HS-27A (cell line): ENCODE data around the gene PLD3.
"Not testable (repeated sequence)": the region's sequence is repeated elsewhere in the genome, so short reads cannot be mapped to it uniquely, and the experiment has no call there.

ENCODE experiments used
- DNase-seq: peaks from one replicate; pipeline ENCODE4 v3.0.0-alpha.2; 2012; ENCODE audit warnings: low read depth, missing footprints

The PLD3 gene

DNA sequence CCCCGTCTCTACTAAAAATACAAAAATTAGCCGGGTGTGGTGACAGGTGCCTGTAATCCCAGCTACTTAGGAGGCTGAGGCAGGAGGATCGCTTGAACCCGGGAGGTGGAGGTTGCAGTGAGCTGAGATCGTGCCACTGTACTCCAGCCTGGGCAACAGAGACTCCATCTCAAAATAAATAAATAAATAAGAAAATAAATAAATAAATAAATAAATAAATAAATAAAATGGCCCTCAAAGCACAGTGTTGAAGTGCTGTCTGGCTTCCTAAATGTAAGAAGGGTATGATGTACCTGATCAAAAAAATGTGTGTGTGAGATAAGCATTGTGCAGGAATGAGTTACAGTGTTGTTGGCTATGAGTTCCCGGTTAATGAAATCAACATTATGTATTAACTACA, 15.4 kb upstream of the PLD3 start:
- not testable (repeated sequence) for DNase-seq

DNA sequence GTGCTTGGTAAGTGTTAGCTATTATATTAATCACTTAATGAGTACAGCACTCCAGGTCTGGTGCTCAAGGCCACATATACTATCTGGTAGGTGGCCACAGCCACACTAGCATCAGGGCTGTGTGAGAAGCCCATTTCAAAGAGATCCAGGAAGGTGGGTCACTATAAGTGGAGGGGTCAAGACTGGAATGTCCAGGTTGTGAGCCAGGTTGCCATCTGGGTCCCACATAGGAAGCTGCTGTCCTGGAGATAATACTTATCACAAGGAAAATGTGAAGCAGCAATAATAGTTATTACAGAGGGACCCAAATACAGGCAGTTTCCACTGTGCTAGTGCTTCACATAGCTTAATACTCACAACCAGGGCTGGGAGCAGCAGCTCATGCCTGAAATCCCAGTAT, 13.4 kb upstream of the PLD3 start:
- DNase-seq: no peak

DNA sequence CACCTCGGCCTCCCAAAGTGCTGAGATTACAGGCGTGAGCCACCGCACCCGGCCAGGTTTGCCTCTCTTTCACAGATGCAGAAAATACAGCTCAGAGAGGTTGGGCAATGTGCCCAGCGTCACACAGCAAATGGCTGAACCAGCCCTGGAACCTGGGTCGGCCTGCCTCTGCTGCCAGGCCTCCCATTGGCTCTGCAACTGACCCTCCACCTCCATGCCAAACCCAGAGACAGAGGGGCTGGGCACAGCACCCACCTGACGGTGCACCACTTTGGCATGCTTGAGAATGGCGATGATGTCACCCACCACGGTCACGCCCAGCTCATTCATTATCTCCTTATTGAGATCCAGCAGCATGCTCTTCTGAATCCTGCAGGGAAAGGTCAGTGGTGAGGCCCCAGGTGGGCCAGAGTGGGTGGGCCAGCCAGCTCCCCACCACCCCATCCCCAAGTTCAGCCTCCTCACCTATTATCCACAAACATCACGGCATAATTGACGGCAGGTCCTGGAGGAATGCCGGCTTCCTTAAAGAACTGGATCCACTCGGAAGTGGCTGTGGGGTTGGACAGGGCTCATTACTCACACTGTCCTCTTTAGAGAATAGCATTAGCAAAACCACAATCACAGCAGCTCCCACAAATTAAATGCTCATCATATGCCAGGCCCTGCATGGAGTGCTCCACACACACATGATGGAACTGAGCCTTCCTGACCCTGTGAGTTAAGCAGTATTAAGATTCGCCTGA, 12.5 kb upstream of the PLD3 start:
- no peak for DNase-seq

DNA sequence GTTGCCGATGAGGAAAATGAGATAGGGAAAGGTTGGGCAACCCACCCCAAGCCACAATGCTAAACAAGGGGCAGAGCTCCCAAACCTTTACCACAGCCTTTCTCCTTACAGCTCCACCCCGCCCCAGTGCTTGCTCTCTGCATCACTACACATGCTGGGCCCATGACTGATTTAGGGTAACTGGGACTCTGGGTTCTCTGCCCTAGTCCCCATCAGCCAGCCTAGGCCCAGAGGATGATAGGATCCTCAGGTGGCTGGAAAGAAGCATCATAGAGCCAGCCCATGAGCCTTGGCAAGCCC, 11.9 kb upstream of the PLD3 start:
- DNase-seq: no peak

DNA sequence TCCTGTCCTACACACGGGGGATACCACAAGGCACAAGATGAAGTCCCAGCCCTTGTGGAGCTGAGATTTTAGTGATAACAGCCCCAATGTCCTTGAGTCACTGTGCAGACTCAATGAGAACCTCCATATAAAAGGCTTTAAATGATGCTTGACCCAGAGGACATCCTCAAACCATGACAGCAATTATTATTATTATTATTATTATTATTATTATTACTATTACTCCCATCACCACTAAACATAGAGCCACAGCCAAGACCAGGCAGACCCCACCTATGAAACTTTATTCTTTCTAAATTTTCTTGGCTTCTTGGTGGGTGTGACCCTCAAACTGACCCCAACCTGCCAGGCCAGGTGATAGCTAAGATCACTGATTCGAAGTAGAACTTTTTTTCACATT, 11.4 kb upstream of the PLD3 start:
- no peak for DNase-seq

DNA sequence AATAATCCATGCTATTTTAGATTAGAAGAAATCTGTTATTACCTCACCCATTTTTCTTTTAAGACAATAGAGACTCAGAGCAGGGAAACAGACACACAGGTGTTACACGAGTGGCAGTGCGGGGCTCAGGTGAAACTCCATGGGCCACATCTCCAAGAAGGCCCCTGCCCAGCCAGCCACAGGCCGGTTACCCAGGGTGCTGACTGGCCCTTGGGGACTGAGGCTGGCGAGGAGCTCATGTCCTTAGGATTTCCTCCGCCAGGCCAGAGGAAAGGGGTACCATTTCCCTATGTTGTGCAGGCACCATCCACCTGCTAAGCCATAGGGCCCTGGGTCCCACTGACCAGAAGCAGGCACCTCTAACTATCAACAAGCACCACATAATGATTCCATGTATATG, 10.9 kb upstream of the PLD3 start:
- no peak for DNase-seq

DNA sequence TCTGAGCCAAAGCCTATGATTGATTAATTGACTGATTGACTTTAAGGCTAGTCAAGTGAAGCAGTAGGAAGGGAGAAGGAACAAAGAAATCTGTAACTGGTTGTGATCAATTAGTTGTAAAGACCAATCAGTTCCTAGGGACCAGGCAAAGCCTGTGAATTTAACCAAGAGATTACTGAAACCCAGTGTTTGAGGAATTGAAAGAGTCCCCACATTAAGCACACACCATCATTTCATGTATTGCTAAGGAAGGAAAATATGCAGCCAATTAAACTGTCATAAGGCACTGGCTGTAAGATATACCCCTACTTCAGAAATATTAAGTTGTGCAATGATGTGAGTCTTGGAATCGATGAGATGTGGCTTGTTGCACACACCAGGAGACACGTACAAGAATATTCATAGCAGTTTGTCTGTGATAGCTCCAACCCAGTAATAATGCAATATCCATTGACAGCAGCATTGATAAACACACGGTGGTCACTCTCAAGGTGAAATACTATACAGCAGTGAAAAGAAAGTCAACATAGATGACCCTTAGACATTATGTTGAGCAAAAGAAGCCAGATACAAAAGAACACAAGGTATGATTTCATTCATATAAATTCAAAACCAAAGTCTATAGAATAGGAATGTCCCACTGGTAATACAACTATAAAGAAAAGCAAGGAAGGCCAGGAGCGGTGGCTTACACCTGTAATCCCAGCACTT, 9.3 kb upstream of the PLD3 start:
- no peak for DNase-seq

DNA sequence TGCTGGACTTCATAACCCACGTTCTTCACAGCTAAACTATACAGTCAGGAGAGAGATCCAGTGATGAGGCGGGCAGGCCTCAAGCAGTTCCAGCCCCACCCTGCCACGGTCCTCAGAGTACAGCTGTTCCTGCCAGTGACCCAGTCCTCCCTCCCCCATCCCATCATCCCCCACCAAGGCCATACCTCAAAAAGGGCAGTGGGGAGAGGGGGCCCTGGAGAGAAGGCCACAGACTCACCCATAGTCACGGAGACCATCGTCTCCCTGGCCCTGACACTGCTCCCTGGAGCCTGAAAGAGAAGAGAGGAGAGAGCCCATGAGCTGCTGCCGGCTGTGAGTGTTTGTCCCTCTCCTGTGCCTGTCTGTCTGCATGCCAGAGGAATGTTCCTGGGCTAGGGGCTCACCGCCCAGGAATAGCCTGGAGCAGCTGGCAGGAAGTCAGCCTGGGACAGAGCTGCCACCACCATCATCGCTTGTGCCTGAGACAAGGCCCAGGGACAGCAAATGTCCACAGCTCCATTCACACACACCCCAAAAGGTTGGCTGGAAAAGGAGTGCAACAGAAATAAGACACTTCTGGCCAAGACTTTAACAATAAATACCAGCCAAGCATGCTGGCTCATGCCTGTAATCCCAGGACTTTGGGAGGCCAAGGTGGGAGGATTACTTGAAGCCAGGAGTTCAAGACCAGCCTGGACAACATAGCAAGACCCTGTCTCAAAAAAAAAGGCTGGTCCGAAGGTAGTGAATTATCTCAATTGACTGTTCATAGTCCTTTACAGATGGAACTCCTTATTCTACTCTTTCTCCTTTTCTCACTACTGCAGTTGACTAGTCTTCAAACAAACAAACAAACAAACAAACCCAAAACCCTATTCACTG, 6.7 kb upstream of the PLD3 start:
- DNase-seq: no peak

DNA sequence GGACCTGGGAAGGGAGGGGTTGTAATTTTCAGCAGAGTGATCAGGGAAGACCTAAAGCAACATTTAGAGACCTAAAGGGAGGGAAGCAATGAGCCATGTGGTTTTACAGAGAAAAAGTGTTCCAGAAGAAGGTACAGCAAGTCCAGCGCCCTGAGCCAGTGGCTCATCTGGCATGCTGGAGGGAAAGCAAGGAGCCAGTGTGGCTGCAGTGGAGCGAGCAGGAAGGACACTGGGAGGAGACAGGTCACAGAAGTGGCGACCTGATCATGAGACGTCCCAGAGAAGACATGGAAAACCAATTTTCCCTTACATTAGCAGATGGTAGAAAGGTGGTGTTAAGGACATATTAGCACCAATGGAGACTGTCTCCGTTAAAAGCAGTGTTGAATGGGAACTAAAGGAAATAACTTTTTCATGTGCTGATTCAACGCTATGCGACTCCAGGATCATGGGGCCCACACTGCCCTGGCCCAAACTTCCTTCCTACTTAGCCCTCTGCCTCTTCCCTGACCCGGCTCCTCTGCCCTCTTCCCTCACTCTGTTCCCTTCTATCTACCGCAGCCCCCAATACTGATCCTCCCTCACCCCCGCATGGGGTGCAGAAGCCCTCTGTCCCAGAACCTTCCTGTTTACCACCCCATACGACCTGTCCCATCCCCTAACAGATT, 5.7 kb upstream of the PLD3 start:
- no peak for DNase-seq

DNA sequence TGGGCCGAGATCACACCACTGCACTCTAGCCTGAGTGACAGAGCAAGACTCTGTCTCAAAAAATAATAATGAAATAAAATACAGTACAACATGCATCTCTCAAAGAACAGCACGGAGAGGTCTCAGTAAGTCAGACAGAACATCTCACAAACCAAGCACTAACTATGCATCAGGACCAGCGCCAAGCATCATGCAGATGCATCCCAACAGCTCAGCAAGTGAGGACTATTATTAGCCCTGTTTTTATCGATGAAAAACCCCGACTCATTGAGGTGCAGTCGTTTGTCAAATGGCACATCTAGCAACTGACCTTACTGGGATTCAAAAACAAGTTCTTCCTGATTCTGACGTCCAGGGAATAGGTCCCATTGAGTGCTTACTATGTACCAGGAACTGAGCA, 4.1 kb upstream of the PLD3 start:
- no peak for DNase-seq

DNA sequence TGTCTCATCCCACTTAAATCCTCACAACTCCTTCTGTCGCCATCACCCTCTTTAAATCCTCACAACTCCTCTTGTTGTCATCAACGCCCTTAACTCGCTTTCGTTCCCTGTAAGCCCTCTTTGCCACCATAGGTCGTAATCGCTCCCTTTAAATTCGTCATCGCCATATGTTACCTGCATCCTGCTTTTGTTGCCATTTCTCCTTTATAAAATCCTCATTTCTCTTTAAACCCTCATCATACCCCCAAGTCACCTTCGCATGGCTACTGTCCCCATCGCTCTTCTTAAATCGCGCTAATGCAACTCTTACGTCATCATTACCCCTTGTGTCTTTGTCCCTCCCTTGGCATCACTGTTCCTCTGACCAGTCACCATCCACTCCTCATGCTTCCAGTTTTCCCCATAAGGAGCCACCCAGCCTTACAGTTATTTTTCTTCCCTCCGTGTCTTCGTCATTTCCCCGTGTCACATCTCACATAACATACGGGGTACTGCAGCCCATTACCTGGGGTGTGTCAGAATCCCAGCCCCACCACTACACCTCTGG, 539 bp downstream of the PLD3 start:
- DNase-seq: peak; percentile 30

DNA sequence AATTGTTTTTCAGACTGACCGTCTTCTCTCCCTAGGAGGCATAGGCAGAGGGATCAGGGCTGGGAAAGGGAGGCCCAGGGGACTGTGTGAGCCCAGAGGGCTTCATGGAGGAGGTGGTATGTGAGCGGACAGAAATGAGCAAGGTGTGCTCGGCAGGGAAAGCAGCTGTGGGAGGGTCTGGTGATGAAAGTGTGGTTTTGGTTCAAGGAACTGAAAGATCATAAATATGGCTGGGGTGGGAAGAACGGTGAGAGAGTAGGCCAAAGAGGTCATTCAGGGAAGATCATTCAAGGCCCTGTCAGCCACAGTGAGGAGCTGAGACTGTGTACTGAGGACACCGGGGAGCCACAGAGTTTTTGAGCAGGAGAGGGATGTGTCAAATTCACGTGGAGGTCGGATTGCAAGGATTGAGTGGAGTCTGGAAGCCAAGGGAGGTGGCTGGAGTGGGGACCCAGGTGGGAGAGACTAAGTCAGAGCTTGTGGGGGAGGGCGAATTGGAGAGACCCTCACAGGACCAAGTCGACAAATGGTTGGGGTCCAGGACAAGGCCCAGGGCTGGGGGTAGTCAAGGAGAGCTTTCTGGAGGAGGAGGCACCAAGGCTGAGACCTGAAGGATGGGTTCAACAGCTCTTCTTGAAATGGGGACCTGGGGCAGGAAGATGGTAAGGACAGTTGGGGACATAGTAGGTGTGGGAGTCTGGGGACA, 7.6 kb downstream of the PLD3 start:
- DNase-seq: no peak

DNA sequence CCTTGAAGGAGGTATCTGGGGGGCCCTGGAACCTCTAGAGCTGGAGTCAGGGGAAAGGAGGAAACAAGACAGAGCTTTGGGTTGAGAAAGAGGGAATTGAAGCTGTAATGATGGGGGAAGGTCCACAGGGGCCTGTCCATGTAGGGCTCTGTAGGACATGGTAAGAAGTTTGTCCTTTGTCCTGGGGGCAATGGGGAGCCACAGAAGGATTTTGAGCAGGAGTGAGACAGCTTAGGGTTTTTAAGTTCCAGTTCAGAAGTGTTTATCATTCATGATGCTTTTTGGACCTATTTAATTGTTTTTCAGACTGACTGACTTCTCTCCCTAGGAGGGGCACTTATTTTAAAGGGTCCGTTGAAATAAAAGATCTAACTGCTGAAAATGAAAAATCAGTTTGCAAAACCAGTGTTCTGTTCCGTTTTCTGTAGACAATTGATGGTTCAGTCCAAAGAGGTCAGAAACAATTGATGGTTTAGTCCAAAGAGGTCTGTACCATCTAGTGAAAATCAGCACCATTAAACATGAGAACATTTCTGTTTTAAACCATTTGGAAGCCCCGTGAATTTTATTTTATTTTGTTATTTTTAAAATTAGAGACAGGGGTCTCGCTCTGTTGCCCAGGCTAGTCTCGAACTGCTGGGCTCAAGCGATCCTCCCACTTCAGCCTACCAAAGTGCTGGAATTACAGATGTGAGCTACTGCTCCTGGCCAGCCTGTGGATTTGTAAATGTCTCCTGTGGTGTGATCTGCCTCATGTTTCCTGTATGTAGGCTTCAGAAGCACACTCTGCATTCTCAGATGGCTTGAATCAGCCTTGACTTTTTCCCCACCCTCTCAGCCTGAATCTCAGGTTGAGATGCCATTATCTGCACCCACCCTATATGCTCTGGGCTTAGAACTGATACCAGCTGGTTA, 8.4 kb downstream of the PLD3 start:
- DNase-seq: no peak

DNA sequence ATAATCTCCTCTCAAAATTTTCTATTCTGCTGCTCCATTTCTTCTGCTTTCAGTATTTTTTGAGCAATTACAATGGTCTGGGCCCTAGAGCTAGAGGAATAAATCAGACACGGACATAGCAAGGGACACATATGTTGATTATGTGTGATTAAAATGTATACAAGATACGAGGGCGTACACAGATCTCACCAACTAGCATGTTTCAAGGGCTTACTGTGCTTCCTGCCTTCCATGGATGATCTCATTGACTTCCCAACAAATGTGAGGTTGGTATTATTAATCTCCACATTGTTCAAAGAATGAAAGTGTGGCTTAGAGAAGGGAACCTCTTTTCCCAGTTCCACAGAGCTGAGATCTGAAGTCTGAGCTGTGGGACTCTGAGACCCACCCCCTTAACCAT, 9.1 kb downstream of the PLD3 start:
- no peak for DNase-seq

DNA sequence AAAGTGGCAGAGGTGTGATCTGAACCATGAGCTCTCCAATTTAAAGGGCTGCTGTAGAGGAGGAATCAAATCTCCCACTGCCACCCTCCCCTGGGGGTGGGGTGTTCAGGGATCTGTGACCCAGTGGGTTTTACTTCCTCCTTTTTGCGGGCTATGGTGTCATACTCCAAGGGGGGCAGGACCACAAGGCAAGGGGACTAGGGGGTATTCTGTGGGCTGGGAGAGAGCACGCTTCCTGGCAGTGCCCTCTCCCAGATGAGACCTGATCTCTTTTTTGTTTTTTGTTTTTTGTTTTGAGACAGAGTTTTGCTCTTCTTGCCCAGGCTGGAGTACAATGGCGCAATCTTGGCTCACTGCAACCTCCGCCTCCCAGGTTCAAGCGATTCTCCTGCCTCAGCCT, 10.3 kb downstream of the PLD3 start:
- DNase-seq: no peak

DNA sequence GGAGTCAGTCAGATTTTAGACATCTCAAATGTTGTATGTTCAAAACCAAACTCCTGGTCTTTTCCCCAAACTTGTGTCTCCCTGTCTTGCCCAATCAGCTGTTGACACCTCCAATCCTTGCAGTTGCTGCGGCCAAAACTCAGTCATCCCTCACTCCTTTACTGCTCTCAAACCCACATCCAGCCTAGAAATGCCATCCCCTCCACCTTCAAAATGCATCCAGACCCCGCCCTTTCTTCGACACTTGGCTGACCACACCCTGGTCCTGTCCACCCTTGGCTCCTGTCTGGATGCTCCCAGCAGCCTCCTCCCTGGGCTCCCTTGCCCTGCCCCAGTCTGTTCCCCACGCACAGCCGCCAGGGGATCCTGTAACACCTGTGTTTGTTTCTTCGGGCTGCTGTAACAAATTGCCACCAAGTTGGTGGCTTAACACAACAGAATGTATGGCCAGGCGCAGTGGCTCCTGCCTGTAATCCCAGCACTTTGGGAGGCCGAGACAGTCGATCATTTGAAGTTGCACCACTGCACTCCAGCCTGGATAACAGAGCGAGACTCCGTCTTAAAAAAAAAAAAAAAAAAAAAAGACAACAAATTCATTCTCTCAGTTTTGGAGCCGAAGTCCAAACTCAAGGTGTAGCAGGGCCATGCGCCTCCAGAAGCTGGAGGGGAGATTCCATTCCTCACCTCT, 11.7 kb downstream of the PLD3 start:
- no peak for DNase-seq

DNA sequence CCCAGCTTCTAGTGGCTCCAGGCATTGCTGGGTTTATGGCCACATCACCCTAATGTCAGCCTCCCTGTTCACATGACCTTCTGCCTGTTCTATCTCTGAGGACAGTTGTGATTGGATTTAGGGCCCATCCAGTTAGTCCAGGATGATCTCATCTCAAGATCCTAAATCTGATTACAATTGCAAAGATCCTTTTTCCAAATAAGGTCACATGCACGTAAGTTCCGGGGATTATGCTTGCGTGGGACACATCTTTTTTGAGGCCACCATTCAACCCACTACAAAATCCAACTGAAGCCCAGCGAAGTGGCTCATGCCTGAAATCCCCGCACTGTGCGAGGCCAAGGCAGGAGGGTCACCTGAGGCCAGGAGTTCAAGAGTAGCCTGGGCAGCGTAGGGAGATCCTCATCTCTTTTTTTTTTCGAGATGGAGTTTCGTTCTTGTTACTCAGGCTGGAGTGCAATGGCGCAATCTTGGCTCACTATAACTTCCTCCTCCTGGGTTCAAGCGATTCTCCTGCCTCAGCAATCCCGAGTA, 12.3 kb downstream of the PLD3 start:
- no peak for DNase-seq

DNA sequence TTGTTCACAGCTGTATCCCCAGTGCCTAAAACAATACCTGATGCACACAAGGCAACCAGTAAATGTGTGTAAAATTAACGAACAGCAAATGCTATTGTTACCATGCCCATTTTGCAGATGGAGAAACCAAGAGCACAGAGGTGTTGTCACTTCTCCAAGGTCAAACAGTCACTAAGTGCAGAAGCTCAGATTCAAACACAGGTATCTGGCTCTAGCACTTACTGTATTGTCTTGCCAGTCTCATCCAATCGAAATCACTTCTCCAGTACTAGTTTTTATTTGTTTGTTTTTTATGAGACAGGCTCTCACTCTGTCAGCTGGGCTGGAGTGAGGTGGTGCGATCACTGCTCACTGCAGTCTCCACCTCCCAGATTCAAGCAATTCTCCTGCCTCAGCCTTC, 13.7 kb downstream of the PLD3 start:
- DNase-seq: no peak

DNA sequence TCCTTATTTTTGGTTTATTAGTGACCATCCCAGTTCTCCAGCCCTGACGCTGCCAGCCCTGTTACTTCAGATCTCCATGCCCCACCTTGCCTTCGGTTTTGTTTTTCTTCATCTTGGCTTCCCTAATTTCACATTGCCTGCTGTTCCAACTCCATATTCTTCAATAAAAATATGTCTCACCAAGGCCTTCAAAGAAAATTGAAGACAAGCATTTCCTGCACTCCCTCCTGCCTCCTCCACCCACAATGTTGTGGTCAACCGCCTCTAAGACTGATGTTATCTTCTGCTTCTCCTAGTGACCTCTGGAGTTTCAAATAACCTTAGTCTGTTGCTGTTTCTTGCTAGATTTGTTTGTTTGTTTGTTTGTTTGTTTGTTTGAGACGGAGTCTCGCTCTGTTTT, 14.6 kb downstream of the PLD3 start:
- DNase-seq: no peak

DNA sequence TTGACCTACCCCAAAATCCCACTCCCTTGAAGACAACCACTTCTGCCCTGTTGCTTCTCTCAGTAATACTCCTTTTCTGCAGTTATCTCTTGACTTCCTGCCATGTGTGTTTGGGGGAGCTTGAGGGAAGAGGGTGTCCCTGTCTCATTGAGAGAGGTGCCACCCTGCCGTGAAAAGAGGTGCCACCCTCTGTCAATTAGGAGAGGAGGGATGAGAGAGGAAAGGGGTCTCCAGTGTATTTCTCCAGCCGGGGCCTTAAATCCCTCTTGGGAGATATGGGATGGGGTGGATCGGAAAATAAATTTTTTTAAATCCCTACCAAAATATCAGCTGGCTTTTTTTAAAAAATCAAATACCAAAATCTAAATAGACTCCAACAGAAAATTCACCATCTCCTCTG, 16.5 kb downstream of the PLD3 start:
- DNase-seq: no peak
